Epithelial cell of proximal tubule (primary cell): Measurements from ENCODE around the gene RXRG. TPM values are rescaled to one million over a fixed set of nuclear protein-coding genes. Genes with fewer than 3 reads are reported as not detected.

ENCODE experiments used
- DNase-seq: peaks from one replicate; pipeline ENCODE4 v3.0.0-alpha.2; 2011; ENCODE audit warnings: low read depth
- H3K4me3 ChIP-seq: 2 replicates; pipeline ENCODE4 v1.5.1; 2011; ENCODE audit warnings: low read depth, mild to moderate bottlenecking, low read length
- total RNA-seq: library from RNA; depleted of rRNA; stranded (reverse); fragments of >200 nt; gene quantifications from 2 replicates; pipeline ENCODE4 v1.2.3, GENCODE V29; 2015
- TF ChIP-seq, protein P1 (sequence below): conservative IDR thresholded peaks from 2 replicates; pipeline ENCODE4 v1.5.1; 2012; ENCODE audit warnings: low read depth, mild to moderate bottlenecking, low read length

The RXRG gene
- total RNA-seq, 1 donor from 2014 or later: not detected

DNA sequence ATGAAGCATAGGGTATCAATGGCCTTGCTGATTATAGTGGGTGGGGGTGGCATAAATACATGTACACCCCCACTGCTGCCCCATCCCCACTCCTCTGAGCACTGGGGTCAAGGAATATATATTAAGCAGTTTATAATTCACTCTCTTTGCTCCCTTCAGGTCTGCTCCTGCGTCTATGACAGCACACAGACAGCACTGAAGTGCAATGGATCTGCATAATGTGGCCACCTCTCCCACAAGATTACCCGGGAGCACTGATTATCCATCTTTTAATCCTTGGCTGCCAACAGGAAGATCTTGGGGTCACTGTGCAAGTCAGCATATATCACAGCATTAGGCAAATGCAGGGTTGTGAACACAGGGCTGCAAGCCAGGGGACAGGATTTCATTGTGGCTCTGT lies 19.3 kb downstream of the RXRG start:
- DNase-seq: no peak
- TF ChIP-seq, protein P1, sequence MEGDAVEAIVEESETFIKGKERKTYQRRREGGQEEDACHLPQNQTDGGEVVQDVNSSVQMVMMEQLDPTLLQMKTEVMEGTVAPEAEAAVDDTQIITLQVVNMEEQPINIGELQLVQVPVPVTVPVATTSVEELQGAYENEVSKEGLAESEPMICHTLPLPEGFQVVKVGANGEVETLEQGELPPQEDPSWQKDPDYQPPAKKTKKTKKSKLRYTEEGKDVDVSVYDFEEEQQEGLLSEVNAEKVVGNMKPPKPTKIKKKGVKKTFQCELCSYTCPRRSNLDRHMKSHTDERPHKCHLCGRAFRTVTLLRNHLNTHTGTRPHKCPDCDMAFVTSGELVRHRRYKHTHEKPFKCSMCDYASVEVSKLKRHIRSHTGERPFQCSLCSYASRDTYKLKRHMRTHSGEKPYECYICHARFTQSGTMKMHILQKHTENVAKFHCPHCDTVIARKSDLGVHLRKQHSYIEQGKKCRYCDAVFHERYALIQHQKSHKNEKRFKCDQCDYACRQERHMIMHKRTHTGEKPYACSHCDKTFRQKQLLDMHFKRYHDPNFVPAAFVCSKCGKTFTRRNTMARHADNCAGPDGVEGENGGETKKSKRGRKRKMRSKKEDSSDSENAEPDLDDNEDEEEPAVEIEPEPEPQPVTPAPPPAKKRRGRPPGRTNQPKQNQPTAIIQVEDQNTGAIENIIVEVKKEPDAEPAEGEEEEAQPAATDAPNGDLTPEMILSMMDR: no peak
- H3K4me3 ChIP-seq: no peak overlapping the region

DNA sequence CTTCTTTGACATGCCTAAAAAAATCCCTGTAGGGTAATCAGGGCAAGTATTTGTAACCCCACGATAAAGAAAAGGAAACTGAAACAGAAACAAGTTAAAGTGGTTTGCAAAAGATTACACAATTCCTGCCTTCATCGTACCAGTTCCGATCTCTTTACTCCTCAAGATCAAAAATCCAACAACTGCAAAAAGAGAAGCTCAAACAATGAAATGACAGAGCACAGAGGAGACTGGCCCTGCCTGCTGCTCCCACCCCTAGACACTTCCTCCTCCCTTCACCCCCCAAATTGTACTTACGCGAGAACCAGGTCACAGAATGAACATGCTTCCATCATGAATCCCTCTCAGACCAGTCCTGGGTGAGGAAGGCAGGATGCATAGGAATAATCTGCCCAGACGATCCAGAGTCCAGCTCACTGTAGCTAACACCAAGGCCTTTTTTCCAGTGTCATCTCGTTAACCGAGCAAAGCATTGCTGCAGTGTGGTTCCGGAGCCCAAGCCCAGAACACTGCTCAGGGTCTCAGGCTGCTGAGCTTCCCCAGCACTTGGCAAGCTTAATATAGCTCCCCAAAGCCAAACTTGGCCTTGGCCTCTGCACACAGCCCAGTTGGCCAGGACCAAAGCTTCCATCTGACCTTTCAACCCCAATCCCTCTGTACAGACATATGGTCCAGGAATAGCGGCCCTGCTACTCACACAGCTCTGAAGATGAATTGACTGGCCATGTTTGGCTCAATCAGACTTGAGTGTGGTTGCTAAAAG lies 20.3 kb downstream of the RXRG start:
- H3K4me3 ChIP-seq: no peak overlapping the region
- DNase-seq: no peak
- TF ChIP-seq, protein P1: no peak

DNA sequence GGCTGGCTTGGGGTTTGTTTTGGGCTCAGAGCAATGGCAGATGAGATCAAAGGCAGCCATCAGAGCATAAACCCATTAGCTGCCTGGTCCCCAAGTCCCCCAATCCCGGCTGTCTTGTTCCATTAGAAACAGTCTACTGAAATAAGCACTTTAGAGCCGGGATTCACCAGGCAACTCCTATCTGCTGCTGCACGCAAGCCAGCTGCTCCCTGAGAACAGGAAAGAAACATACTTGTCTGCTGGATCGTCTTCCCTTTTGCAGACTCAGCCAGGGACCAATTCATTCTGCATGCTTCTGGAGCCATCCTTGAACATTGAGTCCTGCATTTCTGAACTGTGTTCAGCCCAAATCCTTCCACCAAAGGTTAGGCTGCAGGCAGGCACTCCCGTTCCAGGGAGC lies 21.8 kb downstream of the RXRG start:
- H3K4me3 ChIP-seq: no peak overlapping the region
- TF ChIP-seq, protein P1: no peak
- DNase-seq: no peak

DNA sequence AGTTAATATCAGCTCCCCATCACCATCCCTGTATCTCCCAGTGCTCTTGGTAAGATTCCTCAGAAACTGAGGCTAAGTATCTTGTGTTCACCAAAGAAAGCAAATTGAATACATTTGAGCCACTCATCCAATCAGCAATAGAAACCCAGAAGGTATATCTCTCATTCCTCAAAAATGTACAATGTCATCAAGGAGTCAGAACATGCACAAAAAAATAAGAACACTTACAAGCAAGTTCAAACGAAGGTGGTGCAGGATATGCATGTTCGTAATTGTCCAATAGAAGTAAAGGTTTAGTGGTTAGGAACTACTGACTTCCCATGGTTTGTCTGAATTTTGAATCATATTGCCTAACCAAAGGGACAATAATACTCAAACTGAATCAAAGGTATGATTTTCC lies 24.3 kb downstream of the RXRG start:
- H3K4me3 ChIP-seq: no peak overlapping the region
- no peak for DNase-seq
- TF ChIP-seq, protein P1: no peak

DNA sequence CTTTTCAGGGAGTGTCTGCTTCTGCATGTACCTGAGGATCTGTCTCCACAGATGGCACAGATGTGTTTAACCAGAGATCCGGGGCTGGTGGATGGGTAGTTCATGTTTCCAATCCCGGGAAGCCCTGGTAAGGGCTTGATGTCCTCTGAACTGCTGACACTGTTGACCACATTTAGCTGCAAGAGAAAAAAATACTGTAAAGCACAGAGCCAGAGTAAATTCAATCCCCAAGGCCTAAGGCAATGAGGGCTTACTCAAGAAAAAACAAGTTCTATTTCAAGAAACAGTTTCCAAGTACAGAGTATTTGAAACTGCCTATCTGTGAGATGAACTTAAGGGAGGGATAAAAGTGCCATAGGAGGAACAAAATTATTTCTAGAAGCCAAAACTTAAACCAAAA lies 25.1 kb downstream of the RXRG start:
- TF ChIP-seq, protein P1: no peak
- H3K4me3 ChIP-seq: no peak overlapping the region
- no peak for DNase-seq

DNA sequence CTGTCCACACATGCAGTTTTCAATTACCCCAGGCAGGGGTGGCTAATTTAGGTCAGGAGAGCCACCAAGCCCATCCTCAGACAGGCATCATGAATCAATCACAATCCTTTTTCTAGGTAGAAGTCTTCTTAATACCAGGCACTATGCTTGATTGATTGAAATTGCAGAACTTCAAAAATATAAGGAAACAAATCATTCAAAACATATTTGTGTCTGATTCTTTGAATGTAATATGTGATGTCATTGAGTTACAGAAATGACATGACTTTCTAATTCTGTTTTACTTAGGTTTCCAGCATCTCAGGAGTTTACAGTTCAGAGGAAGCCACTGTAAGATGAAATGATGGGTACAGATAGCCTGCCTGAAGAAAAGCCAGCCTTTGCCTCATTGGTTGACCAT lies 26.7 kb downstream of the RXRG start:
- no peak for DNase-seq

More for the DNA sequence above, 26.7 kb downstream of the RXRG start:
- no peak overlapping the region for H3K4me3 ChIP-seq
- TF ChIP-seq, protein P1: no peak
